NOMO-1 treated with dmso at 0.1 percent for 144 hours (cell line): ENCODE data around the gene ANKRD11.
"Not testable (repeated sequence)": the region's sequence is repeated elsewhere in the genome, so short reads cannot be mapped to it uniquely, and the experiment has no call there.

ENCODE experiments used
- DNase-seq: peaks from one replicate; lab custom pipeline; 2025; ENCODE audit not compliant: unreplicated experiment; lab: John Stamatoyannopoulos, UW

The ANKRD11 gene

GRCh38 chr16:89273741-89274472 lies 216.5 kb downstream of the ANKRD11 start:
- no peak for DNase-seq

DNA sequence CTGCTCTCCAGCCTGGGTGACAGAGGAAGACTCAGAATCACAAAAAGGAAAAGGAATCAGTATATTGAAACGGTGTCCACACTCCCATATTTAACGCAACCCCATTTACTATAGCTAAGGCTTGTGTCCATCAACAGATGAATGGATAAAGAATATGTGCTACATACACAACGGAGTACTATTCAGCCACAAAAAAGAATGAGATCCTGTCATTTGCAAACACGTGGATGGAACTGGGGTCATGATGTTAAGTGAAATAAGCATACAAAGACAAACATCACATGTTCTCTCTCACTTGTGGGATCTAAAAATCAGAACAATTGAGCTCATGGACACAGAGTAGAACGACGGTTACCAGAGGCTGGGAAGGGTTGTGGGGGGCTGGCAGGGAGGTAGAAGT lies 217.7 kb downstream of the ANKRD11 start:
- DNase-seq = no peak

- DNase-seq = no peak
These were observed 219.6 kb downstream of the ANKRD11 start for GRCh38 chr16:89270666-89271345.

GRCh38 chr16:89269805-89270665 lies 220.3 kb downstream of the ANKRD11 start:
- no peak for DNase-seq

- DNase-seq = no peak
These were observed 221.2 kb downstream of the ANKRD11 start for GRCh38 chr16:89268987-89269735.

- DNase-seq = no peak
These were observed 221.8 kb downstream of the ANKRD11 start for GRCh38 chr16:89268585-89268984.

GRCh38 chr16:89267746-89268145 lies 222.6 kb downstream of the ANKRD11 start:
- not testable (repeated sequence) for DNase-seq

- no peak for DNase-seq
These were observed 223.7 kb downstream of the ANKRD11 start for GRCh38 chr16:89266521-89267134.

- no peak for DNase-seq
These were observed 224.7 kb downstream of the ANKRD11 start for GRCh38 chr16:89265647-89266046.

- DNase-seq = no peak
These were observed 225.4 kb downstream of the ANKRD11 start for GRCh38 chr16:89264800-89265550.

- no peak for DNase-seq
These were observed 228.4 kb downstream of the ANKRD11 start for GRCh38 chr16:89261691-89262563.

DNA sequence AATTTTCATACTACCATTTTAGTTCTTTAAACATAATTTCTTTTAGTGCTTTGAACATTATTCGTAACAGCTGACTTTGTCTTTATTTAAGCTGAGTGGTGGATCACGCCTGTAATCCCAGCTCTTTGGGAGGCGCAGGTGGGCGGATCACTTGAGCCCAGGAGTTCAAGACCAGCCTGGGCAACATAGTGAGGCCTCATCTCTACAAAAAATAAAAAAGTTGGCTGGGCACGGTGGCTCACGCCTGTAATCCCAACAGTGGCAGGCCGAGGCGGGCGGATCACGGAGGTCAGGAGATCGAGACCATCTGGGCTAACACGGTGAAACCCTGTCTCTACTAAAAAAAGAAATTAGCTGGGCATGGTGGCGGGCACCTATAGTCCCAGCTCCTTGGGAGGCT lies 230.5 kb downstream of the ANKRD11 start:
- not testable (repeated sequence) for DNase-seq

- no peak for DNase-seq
These were observed 232.4 kb downstream of the ANKRD11 start for GRCh38 chr16:89257757-89258465.

DNA sequence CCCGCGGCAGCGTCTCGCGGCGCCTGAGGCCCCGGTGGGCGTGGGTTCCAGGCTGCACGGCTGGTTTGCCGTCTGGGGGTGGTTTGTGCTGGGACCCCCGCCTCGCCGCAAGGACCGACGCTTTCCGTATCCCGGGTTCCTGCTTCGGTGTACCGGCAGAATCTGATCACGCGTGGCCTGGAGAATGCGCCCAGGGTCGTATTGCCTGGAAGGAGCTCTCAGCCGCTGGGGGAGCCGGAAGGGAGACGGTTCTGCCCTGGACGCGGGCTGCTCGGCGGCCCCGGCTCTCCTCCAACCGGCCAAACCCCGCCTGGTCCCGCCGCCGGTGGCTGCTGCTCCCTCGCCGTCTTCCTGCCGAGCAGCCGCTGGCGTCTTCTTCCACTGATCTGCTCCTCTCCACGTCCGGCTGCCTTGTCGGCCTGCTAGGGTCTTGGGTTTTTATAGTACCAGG lies 233.1 kb downstream of the ANKRD11 start:
- DNase-seq = no peak

- DNase-seq = no peak
These were observed 233.6 kb downstream of the ANKRD11 start for GRCh38 chr16:89256651-89257254.

DNA sequence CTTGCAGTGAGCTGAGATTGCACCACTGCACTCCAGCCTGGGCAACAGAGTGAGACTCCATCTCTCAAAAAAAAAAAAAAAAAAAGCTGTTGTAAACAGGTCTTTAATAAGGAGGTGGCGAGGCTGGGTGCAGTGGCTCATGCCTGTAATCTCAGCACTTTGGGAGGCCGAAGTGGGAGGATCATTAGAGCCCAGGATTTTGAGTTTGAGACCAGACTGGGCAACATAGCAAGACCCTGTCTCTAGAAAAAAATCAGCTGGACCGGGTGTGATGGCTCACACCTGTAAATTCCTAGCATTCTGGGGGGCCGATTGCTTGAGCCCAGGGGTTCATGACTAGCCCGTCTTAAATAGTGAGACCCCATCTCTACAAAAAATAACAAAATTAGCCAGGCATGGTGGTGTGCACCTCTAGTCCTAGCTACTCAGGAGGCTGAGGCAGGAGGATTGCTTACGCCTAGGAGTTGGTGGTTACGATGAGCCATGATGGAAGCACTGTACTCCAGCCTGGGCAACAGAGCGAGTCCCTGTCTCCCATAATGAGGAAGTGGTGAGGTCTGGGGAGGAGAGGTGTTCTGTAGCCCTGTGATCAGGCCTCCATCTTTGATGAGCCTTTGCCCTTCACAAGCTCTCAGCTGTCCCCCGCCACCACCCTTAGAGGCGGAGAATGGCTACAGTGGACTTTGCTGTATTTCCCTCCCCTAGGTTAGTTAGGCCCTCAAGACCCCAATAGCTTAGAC lies 236.6 kb downstream of the ANKRD11 start:
- DNase-seq = no peak
